ENCODE results near the gene SYK.

GRCh38 chr9:90929626-90930025 is 128.0 kb downstream of the SYK start:
- no peak for TF ChIP-seq EZH2 (IDR thresholded peaks at IDR 0.05; ENCODE audit: insufficient read depth, low read length)
- no peak for TF ChIP-seq CTCF (IDR thresholded peaks at IDR 0.05; ENCODE audit: insufficient read depth, low read depth, low read length)
